ENCODE measurements around the gene CELF4. TPM values are rescaled to one million over a fixed set of nuclear protein-coding genes. Genes with fewer than 3 reads are reported as not detected.
A peak's percentile ranks its signal among the peaks of the same experiment; 100 is the strongest.

The CELF4 gene
- polyA plus RNA-seq (2011; rRNA removed) (not detected in 2 replicates), polyA minus RNA-seq (2011; rRNA and poly(A)+ RNA removed) (not detected in 2 replicates)

GRCh38 chr18:37565101-37565976 is at the start of gene CELF4:
Gene CELF4 (minus strand): TSS chr18:37565798.
- Histone ChIP-seq H3K27ac (ENCODE audit: low read depth, low read length) (no peak within 1 kb of the TSS), H3K27me3 (ENCODE audit: control insufficient read depth, insufficient read depth, low read length) (peaks cover 54% of the 10 kb centered on the region), H3K9me3 (ENCODE audit: control insufficient read depth, insufficient read depth, low read length) (peaks cover 4% of the 10 kb centered on the region; the same call in 1 of the 2 replicates), H3K4me3 (ENCODE audit: low read depth, low read length) (peak within 1 kb of the TSS; percentile 48)
- no peak for DNase-seq (ENCODE audit: low read depth, low spot score)
- CTCF ChIA-PET = no interaction called here
- POLR2A ChIA-PET = no interaction called here
- no peak for TF ChIP-seq CTCF (IDR thresholded peaks at IDR 0.05; ENCODE audit: low read depth, low read length)

- H3K27me3 ChIP-seq (ENCODE audit: control insufficient read depth, insufficient read depth, low read length) = no peaks in the 10 kb centered on the region
- peaks cover 17% of the 10 kb centered on the region for H3K9me3 ChIP-seq (ENCODE audit: control insufficient read depth, insufficient read depth, low read length)
- ChIA-PET POLR2A (no interaction called here), CTCF (no interaction called here)
- no peak overlapping the region for H3K27ac ChIP-seq (ENCODE audit: low read depth, low read length)
- no peak for TF ChIP-seq CTCF (IDR thresholded peaks at IDR 0.05; ENCODE audit: low read depth, low read length)
- H3K4me3 ChIP-seq (ENCODE audit: low read depth, low read length) = no peak overlapping the region
- no peak for DNase-seq (ENCODE audit: low read depth, low spot score)
These were observed 47.6 kb upstream of the CELF4 start for GRCh38 chr18:37613253-37613565.

GRCh38 chr18:37612524-37613252 is 47.1 kb upstream of the CELF4 start:
- Histone ChIP-seq H3K27me3 (ENCODE audit: control insufficient read depth, insufficient read depth, low read length) (no peaks in the 10 kb centered on the region), H3K27ac (ENCODE audit: low read depth, low read length) (no peak overlapping the region), H3K4me3 (ENCODE audit: low read depth, low read length) (no peak overlapping the region), H3K9me3 (ENCODE audit: control insufficient read depth, insufficient read depth, low read length) (peaks cover 18% of the 10 kb centered on the region)
- DNase-seq (ENCODE audit: low read depth, low spot score) = no peak
- TF ChIP-seq CTCF (IDR thresholded peaks at IDR 0.05; ENCODE audit: low read depth, low read length) = no peak
- POLR2A ChIA-PET = no interaction called here
- CTCF ChIA-PET = no interaction called here

- CTCF ChIA-PET = no interaction called here
- DNase-seq (ENCODE audit: low read depth, low spot score) = no peak
These were observed 46.1 kb upstream of the CELF4 start for GRCh38 chr18:37611614-37612279.

More at GRCh38 chr18:37611614-37612279, 46.1 kb upstream of the CELF4 start:
- peaks cover 16% of the 10 kb centered on the region for H3K9me3 ChIP-seq (ENCODE audit: control insufficient read depth, insufficient read depth, low read length)
- H3K27ac ChIP-seq (ENCODE audit: low read depth, low read length) = no peak overlapping the region
- TF ChIP-seq CTCF (IDR thresholded peaks at IDR 0.05; ENCODE audit: low read depth, low read length) = no peak
- no peak overlapping the region for H3K4me3 ChIP-seq (ENCODE audit: low read depth, low read length)
- no peaks in the 10 kb centered on the region for H3K27me3 ChIP-seq (ENCODE audit: control insufficient read depth, insufficient read depth, low read length)
- POLR2A ChIA-PET = no interaction called here

Data from AG04450 (cell line).